Panc1 (cell line): ENCODE data around the gene IDH2.

Source experiments
- CTCF ChIP-seq: fragments of 450-650 bp; IDR thresholded peaks from 2 replicates; pipeline ENCODE4 v1.5.1; 2017; ENCODE audit warnings: mild to moderate bottlenecking
- POLR2AphosphoS5 ChIP-seq: IDR thresholded peaks from 2 replicates; pipeline ENCODE4 v1.6.1; 2012; ENCODE audit warnings: mild to moderate bottlenecking, low read depth, low read length, moderate library complexity
- SIN3A ChIP-seq: IDR thresholded peaks from 2 replicates; pipeline ENCODE4 v1.6.1; 2012; ENCODE audit warnings: low read depth, mild to moderate bottlenecking, low read length, moderate library complexity, borderline replicate concordance; ENCODE audit not compliant: insufficient read depth
- TF ChIP-seq, protein P1 (sequence below), 2 experiments: IDR thresholded peaks; 2 replicates each; pipeline ENCODE4 v1.6.1; 2011 to 2012; ENCODE audit warnings: low read depth in 2 of 2, control low read depth in 1 of 2, low read length in 1 of 2, mild to moderate bottlenecking in 1 of 2, moderate library complexity in 1 of 2; ENCODE audit not compliant: insufficient read depth in 1 of 2

DNA sequence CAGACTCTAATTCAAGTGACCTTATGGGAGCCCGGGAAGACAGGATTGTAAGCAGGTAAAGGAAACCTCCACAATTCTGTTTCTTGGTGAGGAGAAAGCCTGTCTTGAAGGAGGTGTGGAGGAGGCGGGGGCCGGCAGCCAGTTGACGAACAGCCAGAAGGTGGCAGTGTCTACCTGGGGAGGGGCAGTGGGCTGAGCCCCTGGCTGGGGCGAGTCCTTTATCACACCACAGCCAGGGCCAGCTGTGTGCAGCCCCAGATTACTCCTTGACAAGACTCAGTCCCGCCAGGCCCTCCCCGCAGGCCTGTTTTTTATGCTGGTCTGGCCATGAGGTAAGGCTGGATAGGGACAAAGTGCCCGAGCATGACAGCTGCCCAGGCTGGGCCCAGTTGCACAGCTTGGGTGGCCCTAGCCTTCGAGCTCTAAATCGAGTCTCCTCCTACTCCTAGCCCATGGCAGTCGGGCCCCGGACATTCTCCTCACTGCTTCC is 40.9 kb upstream of the IDH2 start:
- TF ChIP-seq CTCF (peak; percentile 97), POLR2AphosphoS5 (peak; percentile 63; the same call in 1 of the 2 replicates), SIN3A (peak; percentile 54; the same call in 1 of the 2 replicates)
- TF ChIP-seq, protein P1, sequence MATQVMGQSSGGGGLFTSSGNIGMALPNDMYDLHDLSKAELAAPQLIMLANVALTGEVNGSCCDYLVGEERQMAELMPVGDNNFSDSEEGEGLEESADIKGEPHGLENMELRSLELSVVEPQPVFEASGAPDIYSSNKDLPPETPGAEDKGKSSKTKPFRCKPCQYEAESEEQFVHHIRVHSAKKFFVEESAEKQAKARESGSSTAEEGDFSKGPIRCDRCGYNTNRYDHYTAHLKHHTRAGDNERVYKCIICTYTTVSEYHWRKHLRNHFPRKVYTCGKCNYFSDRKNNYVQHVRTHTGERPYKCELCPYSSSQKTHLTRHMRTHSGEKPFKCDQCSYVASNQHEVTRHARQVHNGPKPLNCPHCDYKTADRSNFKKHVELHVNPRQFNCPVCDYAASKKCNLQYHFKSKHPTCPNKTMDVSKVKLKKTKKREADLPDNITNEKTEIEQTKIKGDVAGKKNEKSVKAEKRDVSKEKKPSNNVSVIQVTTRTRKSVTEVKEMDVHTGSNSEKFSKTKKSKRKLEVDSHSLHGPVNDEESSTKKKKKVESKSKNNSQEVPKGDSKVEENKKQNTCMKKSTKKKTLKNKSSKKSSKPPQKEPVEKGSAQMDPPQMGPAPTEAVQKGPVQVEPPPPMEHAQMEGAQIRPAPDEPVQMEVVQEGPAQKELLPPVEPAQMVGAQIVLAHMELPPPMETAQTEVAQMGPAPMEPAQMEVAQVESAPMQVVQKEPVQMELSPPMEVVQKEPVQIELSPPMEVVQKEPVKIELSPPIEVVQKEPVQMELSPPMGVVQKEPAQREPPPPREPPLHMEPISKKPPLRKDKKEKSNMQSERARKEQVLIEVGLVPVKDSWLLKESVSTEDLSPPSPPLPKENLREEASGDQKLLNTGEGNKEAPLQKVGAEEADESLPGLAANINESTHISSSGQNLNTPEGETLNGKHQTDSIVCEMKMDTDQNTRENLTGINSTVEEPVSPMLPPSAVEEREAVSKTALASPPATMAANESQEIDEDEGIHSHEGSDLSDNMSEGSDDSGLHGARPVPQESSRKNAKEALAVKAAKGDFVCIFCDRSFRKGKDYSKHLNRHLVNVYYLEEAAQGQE (IDR thresholded peaks at IDR 0.05; ENCODE audit: insufficient read depth in 1 of 2, low read depth in 2 of 2, low read length in 1 of 2), result no peak
